SU-DHL-6 (cell line): ENCODE measurements around the gene TGM1.

ENCODE experiments used
- H2AFZ ChIP-seq: fragments of 200-600 bp; sonication (generic); 2 replicates; pipeline ENCODE4 v1.6.1; 2014; ENCODE audit warnings: low read depth, mild to moderate bottlenecking, moderate library complexity, mixed read lengths, antibody characterized with exemption, low read length; ENCODE audit not compliant: severe bottlenecking
- H3F3A ChIP-seq: fragments of 200-600 bp; shearing (Covaris generic); 2 replicates; pipeline ENCODE4 v1.6.0; 2016; ENCODE audit warnings: antibody characterized with exemption, mild to moderate bottlenecking; ENCODE audit not compliant: insufficient read depth
- H3K27ac ChIP-seq: fragments of 200-600 bp; sonication (generic); 2 replicates; pipeline ENCODE4 v1.5.1; 2016; ENCODE audit warnings: low read depth, mild to moderate bottlenecking, low read length, moderate library complexity, mixed read lengths
- H3K27me3 ChIP-seq: fragments of 200-600 bp; sonication (generic), shearing (Covaris generic); 2 replicates; pipeline ENCODE4 v1.6.0; 2014; ENCODE audit warnings: mild to moderate bottlenecking, low read length
- H3K36me3 ChIP-seq: fragments of 200-600 bp; sonication (generic); 2 replicates; pipeline ENCODE4 v1.6.1; 2014; ENCODE audit warnings: mild to moderate bottlenecking, low read length, mixed read lengths
- H3K4me2 ChIP-seq: fragments of 300-600, 200-600 bp; shearing (Covaris generic), sonication (generic); 2 replicates; pipeline ENCODE4 v1.6.0; 2014; ENCODE audit warnings: low read length, low read depth, mild to moderate bottlenecking; ENCODE audit not compliant: poor library complexity, severe bottlenecking
- H3K4me3 ChIP-seq: fragments of 200-600 bp; sonication (generic); 2 replicates; pipeline ENCODE4 v1.5.1; 2014; ENCODE audit warnings: antibody characterized with exemption, low read length, mild to moderate bottlenecking, mixed read lengths; ENCODE audit not compliant: insufficient read depth, poor library complexity, severe bottlenecking
- H3K79me2 ChIP-seq: fragments of 200-600 bp; sonication (generic); 2 replicates; pipeline ENCODE4 v1.6.1; 2014; ENCODE audit warnings: mild to moderate bottlenecking, low read length, moderate library complexity; ENCODE audit not compliant: insufficient read depth
- H3K9ac ChIP-seq: fragments of 200-600 bp; sonication (generic); 2 replicates; pipeline ENCODE4 v1.7.0; 2014; ENCODE audit warnings: mild to moderate bottlenecking, low read length
- H3K9me2 ChIP-seq: fragments of 200-600 bp; sonication (generic); replicated peaks from 2 replicates; pipeline ENCODE4 v1.6.1; 2014; ENCODE audit warnings: low read length; ENCODE audit not compliant: insufficient read depth
- H3K9me3 ChIP-seq: fragments of 200-600 bp; sonication (generic); 2 replicates; pipeline ENCODE4 v1.6.1; 2014; ENCODE audit warnings: low read length, mixed read lengths; ENCODE audit not compliant: insufficient read depth
- H4K20me1 ChIP-seq: fragments of 200-600 bp; sonication (generic); 2 replicates; pipeline ENCODE4 v1.6.1; 2014; ENCODE audit warnings: low read depth, mild to moderate bottlenecking, antibody characterized with exemption, low read length, moderate library complexity, mixed read lengths
- EZH2phosphoT487 ChIP-seq: fragments of 200-600 bp; sonication (generic), shearing (Covaris generic); conservative IDR thresholded peaks from 2 replicates; pipeline ENCODE4 v1.6.1; 2018; ENCODE audit warnings: mild to moderate bottlenecking, antibody characterized with exemption, low read length, moderate library complexity, mixed read lengths
- TF ChIP-seq, protein P1 (sequence below): fragments of 200-600 bp; sonication (generic); IDR thresholded peaks from one replicate; pipeline ENCODE4 v1.5.1; 2017; ENCODE audit warnings: antibody characterized with exemption, mild to moderate bottlenecking, low read length, moderate library complexity; ENCODE audit not compliant: insufficient read depth, poor library complexity, severe bottlenecking

Gene TGM1

DNA sequence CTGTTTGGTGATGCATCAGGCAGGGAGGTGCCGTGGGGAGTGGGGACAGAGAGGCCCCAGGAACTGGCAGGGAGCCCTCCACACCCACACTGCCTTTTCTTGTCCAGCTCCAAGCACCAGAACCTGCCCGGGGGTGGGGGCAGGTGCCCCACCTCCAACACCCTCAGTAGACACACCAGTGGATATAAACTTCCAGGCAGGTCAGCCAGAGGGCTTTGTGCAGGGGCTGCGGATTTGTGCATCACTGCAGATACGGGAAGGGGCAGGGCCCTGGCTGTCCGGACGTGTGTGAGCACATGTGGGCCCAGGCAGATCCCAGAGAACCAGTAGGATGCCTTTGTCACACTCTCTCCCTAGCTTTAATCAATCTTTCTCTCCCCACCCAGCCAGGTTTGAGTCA is 1.3 kb upstream of the TGM1 start:
- Histone ChIP-seq H3F3A (no peaks in the 10 kb centered on the region), H3K9ac (no peak overlapping the region), H4K20me1 (no peaks in the 10 kb centered on the region), H3K4me2 (no peak overlapping the region), H3K79me2 (no peaks in the 10 kb centered on the region), H3K4me3 (no peak overlapping the region), H2AFZ (no peak overlapping the region), H3K36me3 (no peaks in the 10 kb centered on the region), H3K9me2 (no peaks in the 10 kb centered on the region), H3K27ac (no peak overlapping the region), H3K27me3 (no peaks in the 10 kb centered on the region), H3K9me3 (no peaks in the 10 kb centered on the region)
- no peak for TF ChIP-seq EZH2phosphoT487
- TF ChIP-seq, protein P1, sequence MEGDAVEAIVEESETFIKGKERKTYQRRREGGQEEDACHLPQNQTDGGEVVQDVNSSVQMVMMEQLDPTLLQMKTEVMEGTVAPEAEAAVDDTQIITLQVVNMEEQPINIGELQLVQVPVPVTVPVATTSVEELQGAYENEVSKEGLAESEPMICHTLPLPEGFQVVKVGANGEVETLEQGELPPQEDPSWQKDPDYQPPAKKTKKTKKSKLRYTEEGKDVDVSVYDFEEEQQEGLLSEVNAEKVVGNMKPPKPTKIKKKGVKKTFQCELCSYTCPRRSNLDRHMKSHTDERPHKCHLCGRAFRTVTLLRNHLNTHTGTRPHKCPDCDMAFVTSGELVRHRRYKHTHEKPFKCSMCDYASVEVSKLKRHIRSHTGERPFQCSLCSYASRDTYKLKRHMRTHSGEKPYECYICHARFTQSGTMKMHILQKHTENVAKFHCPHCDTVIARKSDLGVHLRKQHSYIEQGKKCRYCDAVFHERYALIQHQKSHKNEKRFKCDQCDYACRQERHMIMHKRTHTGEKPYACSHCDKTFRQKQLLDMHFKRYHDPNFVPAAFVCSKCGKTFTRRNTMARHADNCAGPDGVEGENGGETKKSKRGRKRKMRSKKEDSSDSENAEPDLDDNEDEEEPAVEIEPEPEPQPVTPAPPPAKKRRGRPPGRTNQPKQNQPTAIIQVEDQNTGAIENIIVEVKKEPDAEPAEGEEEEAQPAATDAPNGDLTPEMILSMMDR, result no peak

DNA sequence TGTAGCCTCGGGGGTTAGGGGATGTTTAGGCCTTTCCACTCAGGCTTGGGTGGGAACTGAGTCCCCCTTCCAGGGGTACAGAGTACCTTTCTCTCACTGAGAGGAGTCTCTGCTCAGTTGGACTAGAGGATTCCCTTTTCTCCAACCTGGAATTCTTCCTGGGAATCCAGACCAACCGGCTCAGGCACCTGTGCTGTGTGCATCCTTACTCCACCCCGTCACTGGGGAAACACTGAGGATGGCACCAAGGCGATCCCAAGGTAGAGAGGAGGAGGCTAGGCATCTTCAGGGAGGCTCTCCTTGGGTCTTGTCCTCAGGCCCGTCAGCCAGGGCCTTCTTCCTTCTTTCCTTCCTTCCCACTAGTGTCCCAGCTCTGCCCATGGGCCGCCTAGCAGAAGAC is 871 bp upstream of the TGM1 start:
- no peak overlapping the region for H3K9ac ChIP-seq

DNA sequence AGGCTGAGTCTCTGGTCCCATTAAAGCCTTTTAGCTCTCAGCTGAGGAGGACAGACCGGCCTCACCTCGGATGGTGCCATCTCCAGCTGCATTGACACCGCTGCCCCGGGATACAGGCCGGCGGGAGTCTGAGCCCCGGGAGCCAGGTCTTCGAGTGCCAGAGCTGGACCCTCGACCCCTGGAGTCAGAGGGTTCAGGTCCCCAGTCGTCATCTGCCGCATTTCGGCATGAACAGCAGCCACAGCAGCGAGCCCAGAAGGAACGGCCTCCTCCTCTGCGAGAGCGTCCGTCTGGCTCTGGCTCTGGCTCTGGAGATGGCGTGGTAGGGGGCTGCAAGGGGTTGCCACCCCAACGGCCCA is 1.0 kb downstream of the TGM1 start:
- Histone ChIP-seq H3K79me2 (no peaks in the 10 kb centered on the region), H3K4me3 (no peak overlapping the region), H3K4me2 (no peak overlapping the region), H3K9me2 (no peaks in the 10 kb centered on the region), H3F3A (no peaks in the 10 kb centered on the region), H3K9ac (no peak overlapping the region), H3K36me3 (no peaks in the 10 kb centered on the region), H4K20me1 (no peaks in the 10 kb centered on the region), H3K27ac (no peak overlapping the region), H3K9me3 (no peaks in the 10 kb centered on the region), H2AFZ (no peak overlapping the region), H3K27me3 (no peaks in the 10 kb centered on the region)
- TF ChIP-seq, protein P1, result no peak
- no peak for TF ChIP-seq EZH2phosphoT487

More for the DNA sequence above, 871 bp upstream of the TGM1 start:
- Histone ChIP-seq H3K9me3 (no peaks in the 10 kb centered on the region), H3K27me3 (no peaks in the 10 kb centered on the region), H3K27ac (no peak overlapping the region), H4K20me1 (no peaks in the 10 kb centered on the region), H2AFZ (no peak overlapping the region), H3K4me3 (no peak overlapping the region), H3F3A (no peaks in the 10 kb centered on the region), H3K9me2 (no peaks in the 10 kb centered on the region), H3K36me3 (no peaks in the 10 kb centered on the region), H3K4me2 (no peak overlapping the region), H3K79me2 (no peaks in the 10 kb centered on the region)
- TF ChIP-seq, protein P1, result no peak
- no peak for TF ChIP-seq EZH2phosphoT487
